Testis (tissue), 2 donors: ENCODE results near the gene KLRC3.

Experiments used
- POLR2A ChIP-seq: fragments of 450-650 bp; IDR thresholded peaks from one replicate; pipeline ENCODE4 v1.6.1; 2017; ENCODE audit warnings: antibody characterized with exemption, mild to moderate bottlenecking, moderate library complexity
- TF ChIP-seq, protein P1 (sequence below), 3 experiments: fragments of 450-650 bp in 2 of 3; fragments of 200-600 bp in 1 of 3; sonication (generic) in 1 of 3; IDR thresholded peaks; one replicate each; pipeline ENCODE4 v1.5.1; 2016 to 2019; ENCODE audit warnings: antibody characterized with exemption in 3 of 3, mild to moderate bottlenecking in 2 of 3, moderate library complexity in 1 of 3

GRCh38 chr12:10457760-10458159 is 37.4 kb upstream of the KLRC3 start:
- TF ChIP-seq POLR2A, result no peak
- TF ChIP-seq, protein P1, sequence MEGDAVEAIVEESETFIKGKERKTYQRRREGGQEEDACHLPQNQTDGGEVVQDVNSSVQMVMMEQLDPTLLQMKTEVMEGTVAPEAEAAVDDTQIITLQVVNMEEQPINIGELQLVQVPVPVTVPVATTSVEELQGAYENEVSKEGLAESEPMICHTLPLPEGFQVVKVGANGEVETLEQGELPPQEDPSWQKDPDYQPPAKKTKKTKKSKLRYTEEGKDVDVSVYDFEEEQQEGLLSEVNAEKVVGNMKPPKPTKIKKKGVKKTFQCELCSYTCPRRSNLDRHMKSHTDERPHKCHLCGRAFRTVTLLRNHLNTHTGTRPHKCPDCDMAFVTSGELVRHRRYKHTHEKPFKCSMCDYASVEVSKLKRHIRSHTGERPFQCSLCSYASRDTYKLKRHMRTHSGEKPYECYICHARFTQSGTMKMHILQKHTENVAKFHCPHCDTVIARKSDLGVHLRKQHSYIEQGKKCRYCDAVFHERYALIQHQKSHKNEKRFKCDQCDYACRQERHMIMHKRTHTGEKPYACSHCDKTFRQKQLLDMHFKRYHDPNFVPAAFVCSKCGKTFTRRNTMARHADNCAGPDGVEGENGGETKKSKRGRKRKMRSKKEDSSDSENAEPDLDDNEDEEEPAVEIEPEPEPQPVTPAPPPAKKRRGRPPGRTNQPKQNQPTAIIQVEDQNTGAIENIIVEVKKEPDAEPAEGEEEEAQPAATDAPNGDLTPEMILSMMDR (IDR thresholded peaks at IDR 0.05), result no peak
